NCI-H748 (cell line): ENCODE data around the gene MORF4L1.
"Not testable (repeated sequence)": the region's sequence is repeated elsewhere in the genome, so short reads cannot be mapped to it uniquely, and the experiment has no call there.

Source experiments
- DNase-seq: peaks from one replicate; lab custom pipeline; 2025; ENCODE audit not compliant: unreplicated experiment; lab: John Stamatoyannopoulos, UW

MORF4L1 gene

GRCh38 chr15:78855746-78856145 lies 16.9 kb upstream of the MORF4L1 start:
- no peak for DNase-seq

GRCh38 chr15:78859971-78860719 lies 12.5 kb upstream of the MORF4L1 start:
- peak; percentile 86 for DNase-seq

- DNase-seq: not testable (repeated sequence)
Observed at GRCh38 chr15:78865585-78865984, 7.1 kb upstream of the MORF4L1 start.

GRCh38 chr15:78866031-78866430 lies 6.7 kb upstream of the MORF4L1 start:
- DNase-seq: not testable (repeated sequence)

GRCh38 chr15:78866803-78867202 lies 5.9 kb upstream of the MORF4L1 start:
- no peak for DNase-seq

GRCh38 chr15:78868366-78868765 lies 4.3 kb upstream of the MORF4L1 start:
- DNase-seq: no peak

- DNase-seq: peak; percentile 19
Observed at GRCh38 chr15:78871483-78872127, 1.1 kb upstream of the MORF4L1 start.

GRCh38 chr15:78872972-78873792 lies 492 bp downstream of the MORF4L1 start:
- peak; percentile 89 for DNase-seq

GRCh38 chr15:78873793-78874765 lies 1.4 kb downstream of the MORF4L1 start:
- DNase-seq: peak; percentile 41

GRCh38 chr15:78875107-78875914 lies 2.6 kb downstream of the MORF4L1 start:
- no peak for DNase-seq

GRCh38 chr15:78876954-78877353 lies 4.3 kb downstream of the MORF4L1 start:
- not testable (repeated sequence) for DNase-seq

- DNase-seq: no peak
Observed at GRCh38 chr15:78878356-78878755, 5.7 kb downstream of the MORF4L1 start.

GRCh38 chr15:78879517-78880241 lies 7.0 kb downstream of the MORF4L1 start:
- no peak for DNase-seq

- no peak for DNase-seq
Observed at GRCh38 chr15:78880242-78880533, 7.5 kb downstream of the MORF4L1 start.

- DNase-seq: no peak
Observed at GRCh38 chr15:78880813-78881212, 8.1 kb downstream of the MORF4L1 start.

- no peak for DNase-seq
Observed at GRCh38 chr15:78881681-78882080, 9.0 kb downstream of the MORF4L1 start.

- no peak for DNase-seq
Observed at GRCh38 chr15:78889000-78889399, 16.3 kb downstream of the MORF4L1 start.

GRCh38 chr15:78893538-78893937 lies 20.8 kb downstream of the MORF4L1 start:
- DNase-seq: no peak

- no peak for DNase-seq
Observed at GRCh38 chr15:78895471-78895870, 22.8 kb downstream of the MORF4L1 start.
